Retina (tissue), 1 donor: ENCODE measurements around the gene COL6A2.
A peak's percentile ranks its signal among the peaks of the same experiment; 100 is the strongest.
"Not testable (repeated sequence)": the region's sequence is repeated elsewhere in the genome, so short reads cannot be mapped to it uniquely, and the experiment has no call there.

Experiments used
- DNase-seq: peaks from one replicate; pipeline ENCODE4 v3.0.0-alpha.2; 2016

The COL6A2 gene

DNA sequence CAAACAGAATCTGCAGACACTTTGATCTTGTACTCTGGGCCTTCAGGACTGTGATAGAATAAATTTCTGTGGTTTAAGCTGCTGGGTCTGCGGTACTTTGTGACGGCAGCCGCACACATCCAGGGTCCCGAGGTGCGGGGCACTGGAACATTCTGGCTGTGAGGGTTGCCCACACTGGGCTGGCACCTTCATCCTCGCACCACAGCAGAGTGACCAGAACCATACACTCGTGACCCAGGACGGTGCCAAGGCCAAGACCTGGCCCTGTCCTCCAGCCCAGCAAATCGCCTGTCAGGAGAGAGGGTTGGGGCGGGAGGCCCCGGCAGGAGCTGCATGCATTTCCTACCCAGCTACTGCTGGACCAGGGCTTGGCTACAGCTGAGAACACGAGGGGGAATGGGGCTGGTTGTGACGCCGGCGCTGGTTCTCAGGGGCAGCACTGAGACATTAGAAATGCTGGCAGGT lies 60.1 kb downstream of the COL6A2 start:
- DNase-seq: no peak

DNA sequence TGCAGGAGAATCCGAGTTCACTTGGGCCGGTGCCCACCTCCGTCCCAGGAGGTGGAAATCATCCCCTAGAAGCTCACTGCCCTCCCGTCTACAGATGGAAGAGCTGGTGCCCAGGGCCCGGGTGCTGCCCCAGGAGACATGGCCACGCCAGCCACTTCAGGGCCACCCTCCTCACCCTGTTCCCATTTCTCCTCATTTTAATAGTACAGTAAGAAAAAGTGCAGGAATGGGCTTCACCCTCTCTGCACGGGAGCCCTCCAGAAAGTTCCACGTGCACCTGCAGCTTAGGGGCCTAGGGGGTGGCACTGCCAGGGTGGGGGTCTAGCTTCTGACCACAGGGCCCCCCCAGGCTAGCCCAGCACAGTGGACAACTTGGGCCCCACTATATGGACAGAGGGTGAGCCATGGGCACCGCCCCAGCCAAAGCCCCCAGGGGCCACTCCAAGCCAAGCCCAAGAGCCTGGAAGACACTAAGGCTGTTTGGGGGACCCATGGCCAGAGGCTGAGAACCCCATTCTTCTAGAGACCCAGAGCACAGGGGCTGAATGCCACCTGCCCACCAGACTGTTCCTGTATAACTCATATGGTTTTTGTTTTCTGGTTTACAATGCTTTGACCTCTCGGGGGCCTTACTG lies 60.9 kb downstream of the COL6A2 start:
- DNase-seq: no peak

- DNase-seq: no peak
Observed at GRCh38 chr21:46159390-46159789, 61.5 kb downstream of the COL6A2 start.

DNA sequence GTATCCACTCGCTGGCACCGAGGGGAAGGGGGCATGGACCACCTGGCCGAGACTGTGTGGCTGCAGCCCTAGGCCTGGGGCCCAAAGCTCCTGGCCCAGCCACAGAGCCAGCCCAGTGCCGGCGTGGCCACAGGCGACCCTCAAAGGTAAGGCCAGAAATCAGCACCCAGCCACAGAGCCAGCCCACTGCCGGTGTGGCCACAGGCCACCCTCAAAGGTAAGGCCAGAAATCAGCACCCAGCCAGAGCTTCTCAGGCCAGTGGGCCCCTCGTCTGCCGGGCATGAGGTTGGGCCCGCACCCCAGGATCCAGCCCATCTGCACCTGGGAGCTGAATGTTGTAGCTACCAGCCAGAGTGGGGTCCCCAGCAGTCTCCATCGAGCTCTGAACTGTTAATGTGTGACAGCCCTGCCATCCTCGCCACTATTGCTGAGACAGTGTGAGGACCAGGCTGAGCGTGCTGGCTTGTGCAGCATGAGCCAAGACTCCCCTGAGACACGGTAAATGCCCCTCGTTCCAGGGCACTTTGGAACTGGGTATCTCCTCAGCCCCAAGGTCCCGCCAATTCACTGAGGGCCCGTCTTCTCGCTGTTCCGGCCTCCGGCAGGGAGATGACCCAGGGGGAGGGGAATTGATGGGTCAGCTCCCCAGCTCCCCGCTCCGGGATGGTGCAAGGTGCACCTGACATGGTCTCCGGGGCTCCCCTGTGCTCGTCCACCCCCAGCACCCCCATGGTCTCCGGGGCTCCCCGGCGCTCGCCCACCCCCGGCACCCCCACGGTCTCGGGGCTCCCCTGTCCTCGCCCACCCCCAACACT lies 62.1 kb downstream of the COL6A2 start:
- DNase-seq: no peak

DNA sequence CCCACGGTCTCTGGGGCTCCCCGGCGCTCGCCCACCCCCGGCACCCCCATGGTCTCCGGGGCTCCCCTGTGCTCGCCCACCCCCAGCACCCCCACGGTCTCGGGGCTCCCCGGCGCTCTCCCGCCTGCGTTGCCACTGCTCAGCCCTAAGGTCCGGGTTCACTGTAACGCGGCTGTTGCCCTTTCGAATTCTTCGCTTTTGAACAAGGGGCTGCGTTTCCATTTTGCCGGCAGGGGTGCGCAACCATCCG lies 62.7 kb downstream of the COL6A2 start:
- DNase-seq: no peak

DNA sequence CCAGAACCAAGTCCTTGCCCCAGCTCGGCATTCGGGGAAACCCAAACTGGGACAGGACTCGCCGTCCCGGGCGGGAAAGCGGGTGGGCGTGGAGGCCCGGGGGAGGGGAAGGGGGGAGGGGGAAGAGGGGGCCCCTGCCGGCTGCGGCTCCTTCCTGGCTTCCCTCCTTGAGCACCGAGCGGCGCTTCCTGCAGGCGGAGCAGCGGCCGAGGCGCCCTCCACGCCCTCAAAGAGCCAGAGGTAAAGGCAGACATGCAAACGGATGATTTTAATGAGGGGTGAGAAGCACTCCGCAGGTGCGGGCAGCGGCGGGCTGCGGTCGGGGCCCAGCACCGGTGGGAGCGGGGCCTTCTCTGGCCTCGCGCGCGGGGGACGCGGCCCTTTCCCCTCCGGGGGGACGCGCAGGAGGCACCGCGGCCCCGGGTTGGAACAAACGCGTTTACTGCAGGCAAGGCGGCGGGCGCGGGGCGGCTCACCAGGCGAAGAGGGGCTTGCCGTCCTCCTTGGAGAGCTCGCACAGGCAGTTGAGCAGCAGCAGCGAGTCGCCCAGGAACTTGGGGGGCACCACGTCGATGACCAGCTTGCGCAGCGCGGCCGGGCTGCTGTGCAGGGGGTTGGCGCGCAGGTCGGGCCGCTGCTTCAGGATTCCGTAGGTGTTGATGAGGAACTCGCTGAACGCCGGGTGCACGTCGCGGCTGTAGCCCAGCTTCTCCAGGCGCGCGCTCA lies 63.2 kb downstream of the COL6A2 start:
- DNase-seq: no peak

- no peak for DNase-seq
Observed at GRCh38 chr21:46161633-46162592, 64.0 kb downstream of the COL6A2 start.

- DNase-seq: no peak
Observed at GRCh38 chr21:46163380-46163779, 65.5 kb downstream of the COL6A2 start.

GRCh38 chr21:46165098-46165497 lies 67.2 kb downstream of the COL6A2 start:
- DNase-seq: no peak

GRCh38 chr21:46168238-46168637 lies 70.3 kb downstream of the COL6A2 start:
- DNase-seq: no peak

GRCh38 chr21:46168659-46169386 lies 70.9 kb downstream of the COL6A2 start:
- DNase-seq: peak; percentile 49

- not testable (repeated sequence) for DNase-seq
Observed at GRCh38 chr21:46170436-46171193, 72.7 kb downstream of the COL6A2 start.

- no peak for DNase-seq
Observed at GRCh38 chr21:46171585-46171984, 73.7 kb downstream of the COL6A2 start.

- DNase-seq: no peak
Observed at GRCh38 chr21:46171996-46172862, 74.3 kb downstream of the COL6A2 start.

- DNase-seq: no peak
Observed at GRCh38 chr21:46172863-46173528, 75.1 kb downstream of the COL6A2 start.

GRCh38 chr21:46173573-46173972 lies 75.7 kb downstream of the COL6A2 start:
- no peak for DNase-seq

DNA sequence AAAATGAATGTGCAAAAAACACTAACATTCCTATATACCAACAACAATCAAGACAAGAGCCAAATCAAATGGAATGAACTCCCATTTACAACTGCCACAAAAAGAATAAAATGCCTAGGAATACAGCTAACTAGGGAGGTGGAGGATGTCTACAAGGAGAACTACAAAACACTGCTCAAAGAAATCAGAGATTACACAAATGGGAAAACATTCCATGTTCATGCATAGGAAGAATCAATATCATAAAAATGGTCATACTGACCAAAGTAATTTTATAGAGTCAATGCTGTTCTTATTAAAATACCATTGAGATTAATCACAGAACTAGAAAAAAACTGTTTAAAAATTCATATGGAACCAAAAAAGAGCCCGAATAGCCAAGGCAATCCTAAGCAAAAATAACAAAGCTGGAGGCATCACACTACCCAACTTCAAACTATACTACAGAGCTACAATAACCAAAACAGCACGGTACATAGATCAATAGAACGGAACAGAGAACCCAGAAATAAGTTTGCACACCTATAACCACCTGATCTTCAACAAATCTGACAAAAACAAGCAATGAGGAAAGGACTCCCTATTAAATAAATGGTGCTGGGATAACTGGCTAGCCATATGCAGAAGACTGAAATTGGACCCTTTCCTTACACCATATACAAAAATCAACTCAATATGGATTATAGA lies 78.7 kb downstream of the COL6A2 start:
- not testable (repeated sequence) for DNase-seq

- DNase-seq: no peak
Observed at GRCh38 chr21:46178961-46179360, 81.0 kb downstream of the COL6A2 start.
